Measurements from ENCODE around the gene CBR1.

Gene CBR1

GRCh38 chr21:36120304-36120888 is 50.6 kb downstream of the CBR1 start:
- DNase-seq = no peak
